Breast epithelium (tissue), 3 donors: ENCODE data around the gene MATN4.

Source experiments
- POLR2A ChIP-seq: fragments of 450-650 bp; IDR thresholded peaks from one replicate; pipeline ENCODE4 v1.6.1; 2016; ENCODE audit warnings: antibody characterized with exemption, mild to moderate bottlenecking, moderate library complexity
- TF ChIP-seq, protein P1 (sequence below), 3 donors: fragments of 450-650 bp; IDR thresholded peaks; one replicate each; pipeline ENCODE4 v1.5.1; 2016 to 2017; ENCODE audit warnings: antibody characterized with exemption in 3 of 3, mild to moderate bottlenecking in 3 of 3, moderate library complexity in 3 of 3

DNA sequence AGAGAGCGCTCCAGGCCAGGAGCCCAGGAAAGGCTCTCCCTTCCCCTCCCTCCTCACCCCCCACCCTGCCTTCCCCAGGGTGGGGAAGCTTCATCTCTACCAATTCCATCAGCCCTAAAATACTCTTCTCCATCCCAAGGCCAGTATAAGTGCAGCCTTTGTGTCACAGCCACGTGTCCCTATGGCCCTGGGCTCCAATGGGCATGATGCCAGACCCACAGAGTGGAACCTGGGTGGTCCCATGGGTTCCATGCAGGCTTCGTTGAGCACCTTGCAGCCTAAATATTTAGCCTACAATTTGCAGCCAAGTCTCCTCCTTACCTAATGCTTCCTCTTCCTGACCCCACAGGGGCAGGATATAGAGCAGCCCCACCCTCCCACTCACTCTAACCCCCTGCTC is 976 bp upstream of the MATN4 start:
- TF ChIP-seq, protein P1, sequence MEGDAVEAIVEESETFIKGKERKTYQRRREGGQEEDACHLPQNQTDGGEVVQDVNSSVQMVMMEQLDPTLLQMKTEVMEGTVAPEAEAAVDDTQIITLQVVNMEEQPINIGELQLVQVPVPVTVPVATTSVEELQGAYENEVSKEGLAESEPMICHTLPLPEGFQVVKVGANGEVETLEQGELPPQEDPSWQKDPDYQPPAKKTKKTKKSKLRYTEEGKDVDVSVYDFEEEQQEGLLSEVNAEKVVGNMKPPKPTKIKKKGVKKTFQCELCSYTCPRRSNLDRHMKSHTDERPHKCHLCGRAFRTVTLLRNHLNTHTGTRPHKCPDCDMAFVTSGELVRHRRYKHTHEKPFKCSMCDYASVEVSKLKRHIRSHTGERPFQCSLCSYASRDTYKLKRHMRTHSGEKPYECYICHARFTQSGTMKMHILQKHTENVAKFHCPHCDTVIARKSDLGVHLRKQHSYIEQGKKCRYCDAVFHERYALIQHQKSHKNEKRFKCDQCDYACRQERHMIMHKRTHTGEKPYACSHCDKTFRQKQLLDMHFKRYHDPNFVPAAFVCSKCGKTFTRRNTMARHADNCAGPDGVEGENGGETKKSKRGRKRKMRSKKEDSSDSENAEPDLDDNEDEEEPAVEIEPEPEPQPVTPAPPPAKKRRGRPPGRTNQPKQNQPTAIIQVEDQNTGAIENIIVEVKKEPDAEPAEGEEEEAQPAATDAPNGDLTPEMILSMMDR (IDR thresholded peaks at IDR 0.05) = no peak
- no peak for TF ChIP-seq POLR2A
